ENCODE data around the gene TMIE. TPM values are rescaled to one million over a fixed set of nuclear protein-coding genes. Genes with fewer than 3 reads are reported as not detected.

Gene TMIE
- total and polyA plus RNA-seq, 2 of the 13 experiments (the other 11 are each of a cell fraction or from before 2014, with no cell fraction given): not detected

- ChIA-PET POLR2A (no interaction called here), CTCF (ENCODE audit: low intra/inter-chr PET ratio, low total read pairs) (no interaction called here)
- Histone ChIP-seq H3K79me2 (ENCODE audit: insufficient read depth, low read length) (no peaks in the 10 kb centered on the region), H3K27ac (ENCODE audit: extremely low read length, insufficient read depth, low read length) (no peak overlapping the region), H3K4me3 (replicated peaks in 1 of 3; ENCODE audit: insufficient read depth in 1 of 3, low read depth in 2 of 3, low read length in 3 of 3) (no peak overlapping the region), H3K27me3 (ENCODE audit: control insufficient read depth in 1 of 2, insufficient read depth in 2 of 2, low read length in 2 of 2) (peaks cover 3 to 32% of the 10 kb centered on the region in 2 experiments; a peak in 2 of 5 replicates), H3K4me1 (ENCODE audit: insufficient read depth, low read length) (no peaks in the 10 kb centered on the region), H3K9me3 (ENCODE audit: low read length) (no peaks in the 10 kb centered on the region), H3K36me3 (replicated peaks in 1 of 2; ENCODE audit: control insufficient read depth in 1 of 2, insufficient read depth in 2 of 2, low read length in 2 of 2) (no peaks in the 10 kb centered on the region), H3K9ac (ENCODE audit: insufficient read depth, low read depth, low read length) (no peak overlapping the region), H2AFZ (ENCODE audit: low read length) (no peak overlapping the region), H3K4me2 (ENCODE audit: low read depth, low read length) (no peak overlapping the region), H4K20me1 (ENCODE audit: insufficient read depth, low read length) (no peaks in the 10 kb centered on the region)
- WGBS (ENCODE audit: low lambda C conversion rate): 37% methylated on average over 8 of the region's 9 CpGs
- intact Hi-C loops (cut with micrococcal nuclease; ENCODE audit: unreplicated experiment) (no loop called here), in situ Hi-C loops (cut with HindIII; ENCODE audit: extremely low pct_ligation_motif_present, low pct_unique_long_range_greater_than_20kb) (loop anchor here (10.0 kb wide), 1 partner anchor 181 kb away; no protein-coding TSS in a partner anchor)
- BruUV-seq (replicated peaks): no TSS peak
- no peak for TF ChIP-seq NFIC (IDR thresholded peaks at IDR 0.05; ENCODE audit: low read length)
- no peak for TF ChIP-seq ZNF619 (CRISPR knock-in tag; IDR thresholded peaks at IDR 0.05)
- no peak for TF ChIP-seq ZNF407 (CRISPR knock-in tag; IDR thresholded peaks at IDR 0.05; ENCODE audit: not compliant biosample characterization)
- no peak for TF ChIP-seq CBFB (CRISPR knock-in tag; IDR thresholded peaks at IDR 0.05)
- TF ChIP-seq KDM2A (CRISPR knock-in tag; IDR thresholded peaks at IDR 0.05; ENCODE audit: borderline replicate concordance, low read depth): no peak
- no peak for TF ChIP-seq NFAT5 (CRISPR knock-in tag; IDR thresholded peaks at IDR 0.05)
- no peak for TF ChIP-seq NBN (conservative IDR thresholded peaks at IDR 0.05)
- TF ChIP-seq CREM (IDR thresholded peaks at IDR 0.05): no peak
- TF ChIP-seq CREM (CRISPR knock-in tag; IDR thresholded peaks at IDR 0.05): no peak
- no peak for TF ChIP-seq ZNF652 (CRISPR knock-in tag; IDR thresholded peaks at IDR 0.05; ENCODE audit: borderline replicate concordance, low read depth)
- no peak for TF ChIP-seq NR2F2 (IDR thresholded peaks at IDR 0.05; ENCODE audit: borderline replicate concordance, low read depth)
- no peak for TF ChIP-seq ZNF572 (CRISPR knock-in tag; IDR thresholded peaks at IDR 0.05)
- TF ChIP-seq TCF7 (IDR thresholded peaks at IDR 0.05; ENCODE audit: low read depth): no peak
- no peak for FAIRE-seq
- no peak for DNase-seq (ENCODE audit: low spot score)
- ATAC-seq: no peak
Measured at GRCh38 chr3:46665763-46666452, 35.3 kb upstream of the TMIE start.
